ENCODE results near the gene F2RL2.

Gene F2RL2

DNA sequence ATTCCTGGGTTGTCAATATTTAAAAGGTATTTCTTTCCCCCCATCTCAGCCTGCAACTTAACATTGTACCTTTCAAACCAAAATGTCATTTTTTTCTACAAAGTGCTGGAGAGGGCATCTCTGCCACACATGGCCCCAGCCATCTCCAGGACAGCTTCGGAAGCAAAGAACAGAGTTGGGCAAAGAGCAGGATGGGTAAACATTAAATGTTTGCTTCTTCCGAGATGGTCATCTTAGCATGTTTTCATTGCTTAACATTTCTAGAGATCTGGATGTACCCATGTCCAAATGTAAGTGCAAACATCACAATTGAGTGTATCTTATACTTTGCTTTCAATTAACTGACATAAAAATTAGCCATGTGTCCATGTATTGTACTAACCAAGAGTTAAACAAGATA lies 14.3 kb upstream of the F2RL2 start:
- ChIA-PET POLR2A (no interaction called here), CTCF (interaction anchor here (0.7 to 8.2 kb wide), 13 partner anchors 9 to 137 kb away, joined by 3 to 122 read pairs (median 4); no protein-coding TSS in a partner anchor)
- no peak overlapping the region for H3K4me3 ChIP-seq (ENCODE audit: low read depth, low read length)
- TF ChIP-seq, protein P1, sequence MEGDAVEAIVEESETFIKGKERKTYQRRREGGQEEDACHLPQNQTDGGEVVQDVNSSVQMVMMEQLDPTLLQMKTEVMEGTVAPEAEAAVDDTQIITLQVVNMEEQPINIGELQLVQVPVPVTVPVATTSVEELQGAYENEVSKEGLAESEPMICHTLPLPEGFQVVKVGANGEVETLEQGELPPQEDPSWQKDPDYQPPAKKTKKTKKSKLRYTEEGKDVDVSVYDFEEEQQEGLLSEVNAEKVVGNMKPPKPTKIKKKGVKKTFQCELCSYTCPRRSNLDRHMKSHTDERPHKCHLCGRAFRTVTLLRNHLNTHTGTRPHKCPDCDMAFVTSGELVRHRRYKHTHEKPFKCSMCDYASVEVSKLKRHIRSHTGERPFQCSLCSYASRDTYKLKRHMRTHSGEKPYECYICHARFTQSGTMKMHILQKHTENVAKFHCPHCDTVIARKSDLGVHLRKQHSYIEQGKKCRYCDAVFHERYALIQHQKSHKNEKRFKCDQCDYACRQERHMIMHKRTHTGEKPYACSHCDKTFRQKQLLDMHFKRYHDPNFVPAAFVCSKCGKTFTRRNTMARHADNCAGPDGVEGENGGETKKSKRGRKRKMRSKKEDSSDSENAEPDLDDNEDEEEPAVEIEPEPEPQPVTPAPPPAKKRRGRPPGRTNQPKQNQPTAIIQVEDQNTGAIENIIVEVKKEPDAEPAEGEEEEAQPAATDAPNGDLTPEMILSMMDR (IDR thresholded peaks at IDR 0.05; ENCODE audit: insufficient read depth, low read length, missing control alignments) = no peak
- no peak for DNase-seq (ENCODE audit: low read depth, low spot score)

DNA sequence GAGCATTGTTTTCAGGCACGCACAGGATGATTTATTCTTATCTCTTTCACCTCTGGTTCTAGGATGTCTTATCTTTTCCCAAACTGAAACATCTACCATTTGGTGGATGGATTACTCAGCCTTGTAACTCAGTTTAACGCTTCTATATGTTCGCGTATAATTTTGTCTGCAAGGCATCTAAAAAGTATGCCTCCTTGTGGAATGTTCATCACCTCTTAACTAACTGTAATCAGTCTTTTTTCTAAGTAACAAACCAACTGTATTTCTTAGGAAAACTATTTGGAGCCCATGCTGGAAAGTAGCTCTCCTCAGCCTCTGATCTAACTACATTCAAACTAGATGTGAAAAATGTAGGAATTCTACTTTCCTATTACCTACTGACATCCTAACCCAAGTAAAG lies 11.5 kb upstream of the F2RL2 start:
- CTCF ChIA-PET = interaction anchor here (1.0 to 8.2 kb wide), 5 partner anchors 9 to 140 kb away, joined by 3 to 122 read pairs (median 4); no protein-coding TSS in a partner anchor
- POLR2A ChIA-PET = no interaction called here
- DNase-seq (ENCODE audit: low read depth, low spot score) = no peak

DNA sequence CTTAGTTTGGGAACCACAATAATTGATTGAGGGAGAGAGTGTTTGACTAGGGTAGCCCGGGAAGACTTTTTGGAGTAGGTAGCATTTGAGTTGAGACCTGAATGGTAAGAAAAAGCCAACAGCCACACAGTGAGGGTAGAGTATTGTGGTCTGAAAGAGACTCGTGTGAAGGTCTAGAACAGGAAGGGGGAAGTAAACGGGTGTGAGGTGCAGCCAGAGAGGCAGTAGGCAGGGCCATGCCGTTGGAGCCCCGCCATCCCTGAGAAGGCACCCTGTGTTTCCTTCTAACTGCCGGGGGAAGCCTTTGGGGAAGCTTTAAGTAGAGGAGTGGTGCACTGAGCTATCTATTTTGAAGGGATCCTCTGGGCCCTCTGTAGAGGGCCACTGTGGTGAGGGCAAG lies 3.5 kb upstream of the F2RL2 start:
- no peak for DNase-seq (ENCODE audit: low read depth, low spot score)
- no peak overlapping the region for H3K4me3 ChIP-seq (ENCODE audit: low read depth, low read length)
- CTCF ChIA-PET = interaction anchor here (1.7 to 3.1 kb wide), 3 partner anchors 15 to 148 kb away, joined by 7 to 15 read pairs (median 9); no protein-coding TSS in a partner anchor

More for the DNA sequence above, 11.5 kb upstream of the F2RL2 start:
- no peak overlapping the region for H3K4me3 ChIP-seq (ENCODE audit: low read depth, low read length)
- TF ChIP-seq, protein P1 (IDR thresholded peaks at IDR 0.05; ENCODE audit: insufficient read depth, low read length, missing control alignments) = no peak

DNA sequence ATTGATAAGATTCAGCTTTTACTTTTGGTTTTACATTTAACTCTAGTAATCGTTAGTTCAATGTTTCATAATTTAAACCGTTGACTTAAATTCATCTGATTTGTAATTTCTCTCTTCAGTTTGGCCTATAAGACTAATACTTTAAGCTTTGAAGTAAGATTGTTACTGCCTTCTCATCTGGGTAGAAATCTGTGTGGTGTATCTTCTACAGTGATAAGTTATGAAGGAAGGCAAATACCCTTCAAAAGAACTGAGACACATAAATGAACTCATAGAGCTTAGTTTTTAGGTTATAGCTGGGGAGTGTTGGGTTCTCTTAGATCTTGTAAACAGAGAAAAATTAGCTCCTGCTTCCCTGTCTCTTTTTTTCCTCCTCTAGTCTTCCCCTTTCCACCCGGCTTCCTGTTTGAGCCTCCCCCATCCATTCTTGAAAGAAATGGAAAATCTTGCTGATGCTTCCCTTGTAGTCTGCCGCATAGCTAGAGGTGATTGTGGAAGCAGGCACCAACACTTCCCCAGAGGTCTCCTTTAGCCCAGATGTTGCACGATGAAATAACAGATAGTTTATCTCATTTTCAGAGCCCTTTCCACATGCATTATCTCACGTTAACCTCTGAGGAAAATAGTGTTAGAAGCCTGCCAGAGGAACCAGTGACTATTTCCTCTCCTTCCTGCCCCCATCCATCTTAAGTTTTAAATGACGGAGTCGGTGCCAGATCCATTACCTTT lies 2.0 kb upstream of the F2RL2 start:
- no peak for DNase-seq (ENCODE audit: low read depth, low spot score)
- CTCF ChIA-PET = interaction anchor here (1.1 to 2.1 kb wide), 6 partner anchors 13 to 149 kb away, joined by 4 to 9 read pairs (median 6); no protein-coding TSS in a partner anchor

More for the DNA sequence above, 3.5 kb upstream of the F2RL2 start:
- TF ChIP-seq, protein P1 (IDR thresholded peaks at IDR 0.05; ENCODE audit: insufficient read depth, low read length, missing control alignments) = no peak
- POLR2A ChIA-PET = no interaction called here

DNA sequence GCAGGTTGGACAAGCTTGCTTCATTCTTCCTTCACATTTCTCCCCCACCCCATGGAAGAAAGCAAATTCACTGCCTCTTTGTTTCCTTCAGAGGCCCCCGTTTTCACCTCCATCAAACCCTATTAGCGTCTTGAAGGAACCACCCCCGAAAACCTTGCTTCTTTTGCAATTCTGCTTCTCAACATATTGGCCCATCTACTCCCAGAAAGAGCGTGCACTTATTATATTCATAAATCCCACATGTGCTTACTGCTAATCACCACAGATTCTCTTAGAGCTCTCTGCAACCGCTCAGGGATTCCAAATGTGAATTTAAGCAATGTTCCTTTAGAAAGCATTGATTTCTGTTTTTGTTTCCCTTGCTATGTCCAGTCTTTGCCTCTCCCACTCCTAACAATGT lies 1.1 kb downstream of the F2RL2 start:
- TF ChIP-seq, protein P1 (IDR thresholded peaks at IDR 0.05; ENCODE audit: insufficient read depth, low read length, missing control alignments) = no peak
- DNase-seq (ENCODE audit: low read depth, low spot score) = no peak
- POLR2A ChIA-PET = no interaction called here
- H3K4me3 ChIP-seq (ENCODE audit: low read depth, low read length) = peak overlapping the region; percentile 60
- CTCF ChIA-PET = interaction anchor here (1.3 to 4.2 kb wide), 5 partner anchors 13 to 20 kb away, joined by 3 to 22 read pairs (median 8); no protein-coding TSS in a partner anchor

More for the DNA sequence above, 2.0 kb upstream of the F2RL2 start:
- no peak overlapping the region for H3K4me3 ChIP-seq (ENCODE audit: low read depth, low read length)
- TF ChIP-seq, protein P1 (IDR thresholded peaks at IDR 0.05; ENCODE audit: insufficient read depth, low read length, missing control alignments) = no peak
- POLR2A ChIA-PET = no interaction called here

DNA sequence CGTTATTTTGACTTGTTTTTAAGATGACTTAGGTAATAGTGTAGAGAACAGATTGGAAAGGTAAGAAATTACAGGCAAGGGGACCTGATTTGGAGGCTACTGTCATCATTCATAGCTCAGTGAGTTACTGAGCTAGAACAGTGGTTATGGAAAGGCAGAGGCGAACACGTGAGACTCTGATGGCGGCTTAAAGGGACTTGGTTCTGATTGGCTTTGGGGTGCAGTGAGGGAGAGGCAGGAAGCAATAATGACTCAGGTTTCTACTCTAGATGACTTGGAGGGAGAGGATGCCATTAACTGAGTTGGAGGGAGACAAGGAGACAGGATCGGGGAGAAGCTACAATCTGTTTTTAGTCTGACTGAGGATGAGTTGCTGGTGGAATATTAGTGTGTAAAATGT lies 3.0 kb downstream of the F2RL2 start:
- CTCF ChIA-PET = interaction anchor here (0.9 to 4.2 kb wide), 5 partner anchors 11 to 154 kb away, joined by 3 to 22 read pairs (median 6); no protein-coding TSS in a partner anchor
- POLR2A ChIA-PET = no interaction called here
- no peak overlapping the region; the same call in 1 of the 2 replicates for H3K4me3 ChIP-seq (ENCODE audit: low read depth, low read length)
- TF ChIP-seq, protein P1 (IDR thresholded peaks at IDR 0.05; ENCODE audit: insufficient read depth, low read length, missing control alignments) = no peak
- no peak for DNase-seq (ENCODE audit: low read depth, low spot score)

Measured in AG04449 (cell line).